Peyer's patch (tissue), 4 donors: ENCODE data around the gene SLC16A7. TPM values are rescaled to one million over a fixed set of nuclear protein-coding genes. Genes with fewer than 3 reads are reported as not detected.

Experiments
- DNase-seq, 3 donors: peaks; one replicate each; pipeline ENCODE4 v3.0.0-alpha.2; 2017 to 2019
- H3K27ac ChIP-seq, 4 donors: fragments of 200-600 bp; sonication (generic); one replicate each; pipeline ENCODE4 v1.5.1; 2016 to 2019
- H3K27me3 ChIP-seq, 2 donors: fragments of 200-600 bp; sonication (generic); one replicate each; pipeline ENCODE4 v1.5.1; 2019
- H3K36me3 ChIP-seq, 3 donors: fragments of 200-600 bp; sonication (generic); one replicate each; pipeline ENCODE4 v1.5.1; 2016 to 2019
- H3K4me1 ChIP-seq, 4 donors: fragments of 200-600 bp; sonication (generic); one replicate each; pipeline ENCODE4 v1.5.1; 2016 to 2019
- H3K4me3 ChIP-seq, 4 donors: fragments of 200-600 bp; sonication (generic); 1 replicate in 3 of 4; 2 replicates in 1 of 4; pipeline ENCODE4 v1.5.1; 2016 to 2019; ENCODE audit warnings: mild to moderate bottlenecking in 1 of 4
- H3K9me3 ChIP-seq, 4 donors: fragments of 200-600 bp; sonication (generic); one replicate each; pipeline ENCODE4 v1.5.1; 2016 to 2019; ENCODE audit warnings: mild to moderate bottlenecking in 1 of 4
- POLR2A ChIP-seq, 2 donors: fragments of 450-650 bp; IDR thresholded peaks; one replicate each; pipeline ENCODE4 v1.5.1; 2017; ENCODE audit warnings: antibody characterized with exemption in 2 of 2, mild to moderate bottlenecking in 2 of 2, moderate library complexity in 2 of 2
- total RNA-seq, 4 donors: library from RNA; depleted of rRNA; stranded (reverse); fragments of >200 nt; gene quantifications; one replicate each; pipeline ENCODE4 v1.1.0, GENCODE V29; 2016
- TF ChIP-seq, protein P1 (sequence below), 6 experiments: fragments of 450-650 bp in 4 of 6; fragments of 200-600 bp in 2 of 6; sonication (generic) in 1 of 6; IDR thresholded peaks; one replicate each; pipeline ENCODE4 v1.5.1; 2017 to 2019; ENCODE audit warnings: antibody characterized with exemption in 6 of 6, mild to moderate bottlenecking in 3 of 6, moderate library complexity in 1 of 6

SLC16A7 gene
- total RNA-seq, 4 donors from 2014 or later, result 5.0 to 19.4 (median 12.1) TPM

DNA sequence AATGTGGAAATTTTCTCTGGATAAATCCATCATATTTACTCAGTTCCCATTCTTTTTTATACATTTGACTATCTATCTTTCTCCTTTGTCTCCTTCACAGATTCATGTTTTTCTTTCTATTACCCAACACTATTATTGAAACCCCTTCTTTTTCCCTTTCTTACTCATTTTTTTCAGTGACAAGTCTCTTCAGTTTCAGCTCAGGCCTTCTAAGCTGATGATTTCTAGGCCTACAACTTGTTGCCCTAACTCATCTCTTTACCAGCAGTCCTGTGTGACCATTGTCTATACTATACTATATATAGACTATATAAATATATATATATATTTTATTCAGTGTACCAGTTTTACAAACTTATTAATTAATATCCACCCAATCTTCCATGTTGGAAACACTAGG is 31.8 kb downstream of the SLC16A7 start:
- Histone ChIP-seq H3K27ac (no peak overlapping the region), H3K27me3 (no peaks in the 10 kb centered on the region), H3K9me3 (no peaks in the 10 kb centered on the region), H3K4me1 (no peaks in the 10 kb centered on the region), H3K36me3 (no peaks in the 10 kb centered on the region), H3K4me3 (no peak overlapping the region)
- TF ChIP-seq, protein P1, sequence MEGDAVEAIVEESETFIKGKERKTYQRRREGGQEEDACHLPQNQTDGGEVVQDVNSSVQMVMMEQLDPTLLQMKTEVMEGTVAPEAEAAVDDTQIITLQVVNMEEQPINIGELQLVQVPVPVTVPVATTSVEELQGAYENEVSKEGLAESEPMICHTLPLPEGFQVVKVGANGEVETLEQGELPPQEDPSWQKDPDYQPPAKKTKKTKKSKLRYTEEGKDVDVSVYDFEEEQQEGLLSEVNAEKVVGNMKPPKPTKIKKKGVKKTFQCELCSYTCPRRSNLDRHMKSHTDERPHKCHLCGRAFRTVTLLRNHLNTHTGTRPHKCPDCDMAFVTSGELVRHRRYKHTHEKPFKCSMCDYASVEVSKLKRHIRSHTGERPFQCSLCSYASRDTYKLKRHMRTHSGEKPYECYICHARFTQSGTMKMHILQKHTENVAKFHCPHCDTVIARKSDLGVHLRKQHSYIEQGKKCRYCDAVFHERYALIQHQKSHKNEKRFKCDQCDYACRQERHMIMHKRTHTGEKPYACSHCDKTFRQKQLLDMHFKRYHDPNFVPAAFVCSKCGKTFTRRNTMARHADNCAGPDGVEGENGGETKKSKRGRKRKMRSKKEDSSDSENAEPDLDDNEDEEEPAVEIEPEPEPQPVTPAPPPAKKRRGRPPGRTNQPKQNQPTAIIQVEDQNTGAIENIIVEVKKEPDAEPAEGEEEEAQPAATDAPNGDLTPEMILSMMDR (IDR thresholded peaks at IDR 0.05), result no peak
- no peak for TF ChIP-seq POLR2A (IDR thresholded peaks at IDR 0.05)
- DNase-seq, result no peak

DNA sequence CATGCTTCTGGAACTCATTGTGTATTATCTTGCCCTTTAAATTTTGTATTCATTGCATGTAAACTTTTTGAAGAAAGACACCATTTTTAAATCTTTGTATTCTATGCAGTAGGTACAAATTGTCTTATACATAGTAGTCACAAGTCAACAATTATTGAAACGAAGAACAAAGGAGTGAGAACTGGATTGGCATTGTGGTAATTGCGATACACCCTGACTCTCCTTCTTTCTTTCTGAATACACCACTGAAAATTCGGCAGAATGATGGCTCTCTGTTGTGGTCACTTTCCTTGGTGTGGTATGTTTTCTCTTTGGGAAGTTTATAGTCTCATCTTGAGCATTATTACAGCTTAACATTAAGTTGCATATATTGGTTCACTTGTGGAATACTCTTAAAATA is 34.1 kb downstream of the SLC16A7 start:
- no peak overlapping the region for H3K4me3 ChIP-seq
- H3K9me3 ChIP-seq, result no peaks in the 10 kb centered on the region
- no peaks in the 10 kb centered on the region for H3K27me3 ChIP-seq
- no peak overlapping the region for H3K27ac ChIP-seq
- H3K36me3 ChIP-seq, result no peaks in the 10 kb centered on the region
- no peaks in the 10 kb centered on the region for H3K4me1 ChIP-seq
- no peak for DNase-seq
- no peak for TF ChIP-seq POLR2A (IDR thresholded peaks at IDR 0.05)
- TF ChIP-seq, protein P1 (IDR thresholded peaks at IDR 0.05), result no peak

DNA sequence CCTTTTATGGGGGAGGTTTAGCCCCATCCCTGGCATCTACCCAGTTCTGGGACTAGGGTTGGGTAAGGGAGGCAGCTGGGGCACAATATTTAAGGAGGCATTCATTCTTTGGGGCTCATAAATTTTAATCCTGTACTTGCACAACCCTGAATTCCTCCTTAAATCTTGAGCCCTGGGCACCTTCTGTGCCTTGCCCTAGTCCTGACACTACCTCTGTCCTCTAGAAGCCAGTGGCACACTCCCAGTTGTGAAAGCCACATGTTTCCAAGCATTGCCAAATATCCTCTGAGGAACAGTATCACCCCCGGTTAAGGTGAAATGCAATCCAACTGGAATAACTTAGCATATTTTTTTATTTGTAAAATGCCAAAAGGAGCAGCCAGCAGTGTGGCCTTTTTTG is 36.6 kb downstream of the SLC16A7 start:
- no peak for DNase-seq
- Histone ChIP-seq H3K9me3 (no peaks in the 10 kb centered on the region), H3K36me3 (no peaks in the 10 kb centered on the region), H3K4me3 (no peak overlapping the region), H3K27ac (no peak overlapping the region), H3K4me1 (no peaks in the 10 kb centered on the region), H3K27me3 (no peaks in the 10 kb centered on the region)
- no peak for TF ChIP-seq POLR2A (IDR thresholded peaks at IDR 0.05)
- TF ChIP-seq, protein P1 (IDR thresholded peaks at IDR 0.05), result no peak

DNA sequence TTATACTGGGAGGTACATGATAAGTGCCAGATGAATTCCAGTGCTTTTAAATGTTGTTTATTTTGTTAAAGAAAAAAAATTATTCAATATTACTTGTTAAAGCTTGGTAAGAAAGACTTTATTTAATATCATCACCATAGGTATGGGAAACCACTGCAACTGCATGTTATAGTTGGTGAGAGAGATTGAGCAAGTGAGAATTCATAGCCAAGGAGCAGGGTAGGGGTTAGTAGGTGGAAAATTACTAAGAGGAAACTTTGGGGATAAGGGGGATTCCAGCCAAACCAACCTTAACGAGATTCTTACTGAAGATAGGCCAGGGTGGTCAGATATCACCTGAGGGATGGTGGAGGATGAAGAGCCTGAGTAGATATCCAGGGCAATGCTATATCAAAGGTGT is 38.4 kb downstream of the SLC16A7 start:
- no peak for DNase-seq
- H3K4me1 ChIP-seq, result no peaks in the 10 kb centered on the region

DNA sequence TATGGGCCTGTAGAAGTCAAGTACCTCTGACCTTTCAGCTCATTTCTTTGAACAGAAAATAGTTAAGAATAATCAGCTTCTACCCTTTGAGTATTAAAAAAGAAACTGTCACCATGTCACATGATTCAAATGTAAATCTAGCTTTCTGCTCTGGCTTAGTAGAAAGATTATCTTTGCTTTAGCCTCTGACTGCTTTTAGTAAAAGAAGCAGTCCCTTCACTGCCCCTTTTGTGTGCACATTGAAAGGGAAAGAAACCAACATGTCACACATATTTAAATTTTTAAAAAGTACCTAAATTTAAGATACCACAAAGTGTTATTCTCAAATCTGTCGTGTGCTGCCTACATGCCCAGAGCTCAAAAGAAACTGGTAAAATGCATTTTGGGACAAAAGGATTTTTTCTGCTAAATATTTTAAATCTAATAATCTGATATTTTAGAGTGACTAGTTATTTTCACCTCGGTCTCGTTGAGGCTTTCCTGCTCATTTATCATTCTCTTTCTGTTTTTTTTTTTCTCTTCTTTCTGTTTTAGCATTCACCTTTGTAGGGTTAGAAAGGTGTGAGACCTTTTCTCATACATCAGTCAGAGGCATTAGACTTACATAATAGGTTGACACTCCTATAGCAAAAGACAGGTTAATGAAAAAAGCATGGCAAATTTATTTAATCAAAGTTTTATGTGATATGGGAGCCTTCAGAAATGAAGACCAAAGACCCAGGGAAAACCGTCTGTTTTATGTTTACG is 41.3 kb downstream of the SLC16A7 start:
- no peak overlapping the region for H3K4me3 ChIP-seq
- no peak for TF ChIP-seq POLR2A (IDR thresholded peaks at IDR 0.05)
- TF ChIP-seq, protein P1 (IDR thresholded peaks at IDR 0.05), result no peak
- no peaks in the 10 kb centered on the region for H3K27me3 ChIP-seq
- H3K9me3 ChIP-seq, result no peaks in the 10 kb centered on the region
- DNase-seq, result no peak
- H3K27ac ChIP-seq, result no peak overlapping the region
- no peaks in the 10 kb centered on the region for H3K4me1 ChIP-seq
- no peaks in the 10 kb centered on the region for H3K36me3 ChIP-seq

More for the DNA sequence above, 38.4 kb downstream of the SLC16A7 start:
- Histone ChIP-seq H3K9me3 (no peaks in the 10 kb centered on the region), H3K4me3 (no peak overlapping the region), H3K27ac (no peak overlapping the region), H3K27me3 (no peaks in the 10 kb centered on the region), H3K36me3 (no peaks in the 10 kb centered on the region)
- TF ChIP-seq POLR2A (IDR thresholded peaks at IDR 0.05), result no peak
- TF ChIP-seq, protein P1 (IDR thresholded peaks at IDR 0.05), result no peak
